K562 (cell line): Measurements from ENCODE around the gene PRPF18. TPM values are rescaled to one million over a fixed set of nuclear protein-coding genes. Genes with fewer than 3 reads are reported as not detected.

Experiments used
- ATAC-seq: fragments of 200-7000 bp; cut with Tn5 transposase; 3 replicates; pipeline ENCODE4 v1.9.1; 2020; ENCODE audit warnings: moderate library complexity
- BruUV-seq: library from RNA; stranded (reverse); fragments of 400-500 nt; replicated peaks from 2 replicates; lab custom pipeline; 2021; lab: Mats Ljungman, UMichigan
- CTCF ChIA-PET: fragments of 300-600 bp; formaldehyde crosslinking; extraction: SDS; loops from one replicate; lab custom pipeline; 2021; ENCODE audit warnings: low intra/inter-chr PET ratio; lab: Yijun Ruan, JAX
- POLR2A ChIA-PET: fragments of 300-600, 350-650 bp; sonication (Branson Sonifier 250); formaldehyde crosslinking; extraction: SDS; loops from one replicate; lab custom pipeline; 2021; ENCODE audit warnings: antibody characterized with exemption, inconsistent platforms; lab: Yijun Ruan, JAX
- DNase-seq, 4 experiments: peaks; one replicate each; pipeline versions ENCODE4 v3.0.0 to v3.0.0-alpha.2; 2011 to 2018; ENCODE audit warnings: low spot score in 3 of 4, mixed read lengths in 3 of 4; ENCODE audit errors: extremely low read depth in 1 of 4
- FAIRE-seq: peaks from 2 replicates; lab custom pipeline; 2011; peaks lifted over from hg19 to GRCh38; lab: Jason Lieb, UNC
- H2AFZ ChIP-seq: 2 replicates; pipeline ENCODE4 v1.6.0; 2011; ENCODE audit warnings: low read depth, low read length, control low read depth, inconsistent platforms
- H3K27ac ChIP-seq: fragments of 200-600 bp; 3 replicates; pipeline ENCODE4 v1.8.0; 2011; ENCODE audit warnings: low read depth, mild to moderate bottlenecking, control low read depth, inconsistent platforms, low read length, moderate library complexity, mixed read lengths; ENCODE audit errors: extremely low read depth
- H3K27me3 ChIP-seq, 2 experiments: fragments of 300-600 bp in 1 of 2; 2 replicates in 1 of 2; 3 replicates in 1 of 2; pipeline versions ENCODE4 v1.6.0 to v1.8.0; 2011; ENCODE audit warnings: inconsistent platforms in 2 of 2, low read length in 2 of 2, mild to moderate bottlenecking in 1 of 2, mixed read lengths in 1 of 2, moderate library complexity in 1 of 2; ENCODE audit not compliant: control insufficient read depth in 2 of 2, insufficient read depth in 2 of 2
- H3K36me3 ChIP-seq: fragments of 300-600 bp; 3 replicates; pipeline ENCODE4 v1.8.0; 2011; ENCODE audit warnings: mild to moderate bottlenecking, low read length, inconsistent platforms; ENCODE audit not compliant: control insufficient read depth, insufficient read depth
- H3K4me1 ChIP-seq, 2 experiments: fragments of 200-600 bp in 1 of 2; replicated peaks in 1 of 2; 2 replicates in 1 of 2; 3 replicates in 1 of 2; pipeline versions ENCODE4 v1.5.1 to v1.8.0; 2011; ENCODE audit warnings: inconsistent platforms in 2 of 2, low read length in 2 of 2, mild to moderate bottlenecking in 1 of 2, mixed read lengths in 1 of 2, moderate library complexity in 1 of 2; ENCODE audit not compliant: control insufficient read depth in 2 of 2, insufficient read depth in 2 of 2
- H3K4me2 ChIP-seq: 2 replicates; pipeline ENCODE4 v1.6.1; 2011; ENCODE audit warnings: low read length, control low read depth, inconsistent platforms, mixed read lengths; ENCODE audit not compliant: insufficient read depth
- H3K4me3 ChIP-seq: fragments of 200-600 bp; sonication (generic), shearing (Covaris generic); 2 replicates; pipeline ENCODE4 v1.5.1; 2016; ENCODE audit warnings: control low read depth, inconsistent platforms
- H3K79me2 ChIP-seq: fragments of 200-600 bp; 3 replicates; pipeline ENCODE4 v1.8.0; 2011; ENCODE audit warnings: low read length, inconsistent platforms; ENCODE audit not compliant: control insufficient read depth, insufficient read depth
- H3K9ac ChIP-seq, 2 experiments: 2 replicates each; pipeline versions ENCODE4 v1.6.0 to v1.6.1; 2011; ENCODE audit warnings: low read depth in 2 of 2, low read length in 2 of 2, control low read depth in 1 of 2, inconsistent platforms in 1 of 2, mild to moderate bottlenecking in 1 of 2, mixed read lengths in 1 of 2; ENCODE audit not compliant: insufficient read depth in 1 of 2
- H3K9me1 ChIP-seq: one replicate; pipeline ENCODE4 v1.6.0; 2011; ENCODE audit warnings: inconsistent platforms, mild to moderate bottlenecking, low read length, moderate library complexity; ENCODE audit not compliant: control insufficient read depth, insufficient read depth
- H3K9me3 ChIP-seq: replicated peaks from 2 replicates; pipeline ENCODE4 v1.5.1; 2011; ENCODE audit warnings: low read depth, low read length, inconsistent platforms; ENCODE audit not compliant: control insufficient read depth, insufficient read depth
- H4K20me1 ChIP-seq: replicated peaks from 2 replicates; pipeline ENCODE4 v1.6.1; 2011; ENCODE audit warnings: low read length, inconsistent platforms, mixed read lengths; ENCODE audit not compliant: control insufficient read depth, insufficient read depth
- FOXJ3 ChIP-seq: sonication (generic); formaldehyde crosslinking; IDR thresholded peaks from 2 replicates; pipeline ENCODE4 v1.4.0; 2020; ENCODE audit warnings: mild to moderate bottlenecking, missing genetic modification reagents
- KDM1A ChIP-seq, 2 experiments: fragments of 450-650 bp; IDR thresholded peaks; 2 replicates each; pipeline ENCODE4 v1.6.1; 2016; ENCODE audit warnings: mild to moderate bottlenecking in 2 of 2
- ZNF174 ChIP-seq: fragments of 250-450 bp; sonication (Bioruptor Pico); IDR thresholded peaks from 2 replicates; pipeline ENCODE4 v1.4.0; 2020; ENCODE audit warnings: mild to moderate bottlenecking
- ZNF584 ChIP-seq: fragments of 200-800 bp; sonication (Bioruptor generic); IDR thresholded peaks from 2 replicates; pipeline ENCODE4 v1.6.1; 2016; ENCODE audit warnings: low read depth, mild to moderate bottlenecking, missing genetic modification characterization, missing compliant biosample characterization
- WGBS: fragments of 100-300 bp; shearing (Covaris generic); methylation state at CpG from one replicate; pipeline ENCODE4 v1.1.6; 2016; ENCODE audit warnings: low coverage, mixed read lengths; ENCODE audit not compliant: insufficient coverage; ENCODE audit errors: missing lambda C conversion rate; 5-methylcytosine and 5-hydroxymethylcytosine counted together
- in situ Hi-C: fragments of 300-500 bp; cut with MboI; formaldehyde crosslinking; loops from 4 replicates; pipeline ENCODE4 v1.15.0; 2018; ENCODE audit warnings: inconsistent platforms, mixed read lengths
- intact Hi-C: fragments of 100-400 bp; cut with micrococcal nuclease; formaldehyde crosslinking; loops from 2 replicates; pipeline ENCODE4 v1.14.2; 2022
- polyA plus RNA-seq, 8 experiments: library from polyadenylated mRNA; depleted of rRNA in 4 of 8; stranded (reverse) in 5 of 8; unstranded in 3 of 8; fragments of >200 nt; fragmentation: Nextera tagmentation in 2 of 8; fragmentation: Illumina TruSeq in 1 of 8; extraction: Ambion mirVana in 2 of 8; extraction: Trizol in 1 of 8; gene quantifications; 2 replicates each; pipeline versions ENCODE4 v1.2.1 to v1.2.3, GENCODE V29; 2011 to 2014; ENCODE audit warnings: inconsistent platforms in 1 of 8, missing spikeins in 1 of 8
- total RNA-seq, 7 experiments: library from RNA; depleted of rRNA in 6 of 7; stranded (reverse); fragments of >200 nt in 6 of 7; fragmentation: Illumina TruSeq in 2 of 7; extraction: Trizol in 2 of 7; gene quantifications; 2 replicates each; pipeline versions ENCODE4 v1.2.1 to v1.2.3, GENCODE V29; 2011 to 2021; ENCODE audit warnings: low replicate concordance in 1 of 7
- TF ChIP-seq, protein P1 (sequence below): fragments of 450-650 bp; formaldehyde crosslinking; IDR thresholded peaks from 2 replicates; pipeline ENCODE4 v1.4.0; 2022; ENCODE audit warnings: missing genetic modification characterization
- TF ChIP-seq, protein P2 (sequence below): fragments of 250-450 bp; sonication (Bioruptor Pico); IDR thresholded peaks from 2 replicates; pipeline ENCODE4 v1.9.0; 2021; ENCODE audit warnings: mild to moderate bottlenecking, inconsistent platforms

Gene PRPF18
- total and polyA plus RNA-seq, 9 of the 15 experiments (the other 6 are each of a cell fraction or from before 2014, with no cell fraction given) = 14.0 to 30.6 (median 23.1) TPM

DNA sequence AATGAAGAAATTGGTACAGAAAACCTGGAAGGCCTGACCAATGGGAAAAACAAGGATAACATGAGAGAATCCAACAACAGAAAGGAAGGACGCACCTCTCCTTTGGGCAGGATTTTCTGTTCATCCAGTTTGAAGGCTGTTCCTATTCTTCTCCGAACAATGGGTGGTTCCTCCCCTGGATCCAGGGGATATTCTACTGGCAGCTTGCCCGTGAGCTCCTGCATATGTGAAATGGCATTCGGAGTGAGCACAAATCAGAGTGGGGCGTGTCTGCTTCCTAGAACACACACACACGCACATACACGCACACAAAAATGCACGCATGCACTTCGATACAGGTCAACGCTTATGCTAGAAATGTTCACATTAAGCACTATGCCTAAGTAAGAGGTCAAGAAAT lies 83.5 kb downstream of the PRPF18 start (continued):
- TF ChIP-seq, protein P1, sequence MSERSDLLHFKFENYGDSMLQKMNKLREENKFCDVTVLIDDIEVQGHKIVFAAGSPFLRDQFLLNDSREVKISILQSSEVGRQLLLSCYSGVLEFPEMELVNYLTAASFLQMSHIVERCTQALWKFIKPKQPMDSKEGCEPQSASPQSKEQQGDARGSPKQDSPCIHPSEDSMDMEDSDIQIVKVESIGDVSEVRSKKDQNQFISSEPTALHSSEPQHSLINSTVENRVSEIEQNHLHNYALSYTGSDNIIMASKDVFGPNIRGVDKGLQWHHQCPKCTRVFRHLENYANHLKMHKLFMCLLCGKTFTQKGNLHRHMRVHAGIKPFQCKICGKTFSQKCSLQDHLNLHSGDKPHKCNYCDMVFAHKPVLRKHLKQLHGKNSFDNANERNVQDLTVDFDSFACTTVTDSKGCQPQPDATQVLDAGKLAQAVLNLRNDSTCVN = no peak
- TF ChIP-seq ZNF174 (CRISPR knock-in tag) = no peak

- in situ Hi-C loops = no loop called here
- Histone ChIP-seq H3K4me1 (no peaks in the 10 kb centered on the region), H4K20me1 (0 out of 2 replicates have a peak, but pooled peaks cover 6% of the 10 kb centered on the region), H3K4me3 (no peak overlapping the region), H3K9me3 (no peaks in the 10 kb centered on the region), H3K9ac (no peak overlapping the region), H3K27me3 (no peaks in the 10 kb centered on the region; a peak in 1 of 5 replicates), H3K27ac (no peak overlapping the region), H2AFZ (no peak overlapping the region), H3K9me1 (no peaks in the 10 kb centered on the region), H3K79me2 (no peaks in the 10 kb centered on the region), H3K36me3 (no peaks in the 10 kb centered on the region; the same call in 2 of the 3 replicates), H3K4me2 (no peak overlapping the region)
- POLR2A ChIA-PET = interaction anchor here (0.8 kb wide), 1 partner anchor 8 kb away, joined by 3 read pairs; no protein-coding TSS in a partner anchor
- DNase-seq (no peak), FAIRE-seq (no peak), ATAC-seq (no peak)
- TF ChIP-seq, protein P2, sequence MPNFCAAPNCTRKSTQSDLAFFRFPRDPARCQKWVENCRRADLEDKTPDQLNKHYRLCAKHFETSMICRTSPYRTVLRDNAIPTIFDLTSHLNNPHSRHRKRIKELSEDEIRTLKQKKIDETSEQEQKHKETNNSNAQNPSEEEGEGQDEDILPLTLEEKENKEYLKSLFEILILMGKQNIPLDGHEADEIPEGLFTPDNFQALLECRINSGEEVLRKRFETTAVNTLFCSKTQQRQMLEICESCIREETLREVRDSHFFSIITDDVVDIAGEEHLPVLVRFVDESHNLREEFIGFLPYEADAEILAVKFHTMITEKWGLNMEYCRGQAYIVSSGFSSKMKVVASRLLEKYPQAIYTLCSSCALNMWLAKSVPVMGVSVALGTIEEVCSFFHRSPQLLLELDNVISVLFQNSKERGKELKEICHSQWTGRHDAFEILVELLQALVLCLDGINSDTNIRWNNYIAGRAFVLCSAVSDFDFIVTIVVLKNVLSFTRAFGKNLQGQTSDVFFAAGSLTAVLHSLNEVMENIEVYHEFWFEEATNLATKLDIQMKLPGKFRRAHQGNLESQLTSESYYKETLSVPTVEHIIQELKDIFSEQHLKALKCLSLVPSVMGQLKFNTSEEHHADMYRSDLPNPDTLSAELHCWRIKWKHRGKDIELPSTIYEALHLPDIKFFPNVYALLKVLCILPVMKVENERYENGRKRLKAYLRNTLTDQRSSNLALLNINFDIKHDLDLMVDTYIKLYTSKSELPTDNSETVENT = no peak
- TF ChIP-seq FOXJ3 (CRISPR knock-in tag) (no peak), ZNF584 (CRISPR knock-in tag) (no peak), KDM1A (IDR thresholded peaks at IDR 0.05) (peak in 1 of 2 experiments; percentile 31; a peak in 1 of 4 replicates)
- CTCF ChIA-PET = no interaction called here
- WGBS = 53% methylated on average over 9 of the region's 10 CpGs
- BruUV-seq = no TSS peak
- intact Hi-C loops = no loop called here
Measured at GRCh38 chr10:13671904-13672303, 85.1 kb downstream of the PRPF18 start.
